PC-3 (cell line): ENCODE results near the gene PTPN18. TPM values are rescaled to one million over a fixed set of nuclear protein-coding genes. Genes with fewer than 3 reads are reported as not detected.

Source experiments
- ATAC-seq: fragments of 200-7000 bp; cut with Tn5 transposase; 2 replicates; pipeline ENCODE4 v1.9.1; 2020; ENCODE audit warnings: mild to moderate bottlenecking, moderate library complexity
- BruUV-seq: library from RNA; stranded (reverse); fragments of 400-500 nt; replicated peaks from 2 replicates; lab custom pipeline; 2021; lab: Mats Ljungman, UMichigan
- CTCF ChIA-PET: fragments of 300-600 bp; sonication (Branson Sonifier 250); formaldehyde crosslinking; loops from one replicate; lab custom pipeline; 2022; ENCODE audit warnings: antibody characterized with exemption; lab: Charles Lee
- POLR2A ChIA-PET: fragments of 300-600 bp; sonication (Branson Sonifier 250); formaldehyde crosslinking; loops from one replicate; lab custom pipeline; 2022; ENCODE audit warnings: antibody characterized with exemption; ENCODE audit not compliant: unreplicated experiment; lab: Charles Lee
- DNase-seq: peaks from one replicate; pipeline ENCODE4 v3.0.0-alpha.2; 2015
- H2AFZ ChIP-seq: fragments of 300-600 bp; sonication (generic); 2 replicates; pipeline ENCODE4 v1.6.0; 2016; ENCODE audit warnings: antibody characterized with exemption, low read length
- H3F3A ChIP-seq: fragments of 300-600 bp; sonication (generic); one replicate; pipeline ENCODE4 v1.6.0; 2017; ENCODE audit warnings: antibody characterized with exemption, low read length, control low read depth, mild to moderate bottlenecking; ENCODE audit not compliant: unreplicated experiment
- H3K27ac ChIP-seq: fragments of 300-600 bp; sonication (generic); 2 replicates; pipeline ENCODE4 v1.5.1; 2016; ENCODE audit warnings: mild to moderate bottlenecking, low read length
- H3K27me3 ChIP-seq: fragments of 300-600 bp; sonication (generic); 2 replicates; pipeline ENCODE4 v1.6.1; 2016; ENCODE audit warnings: low read length, mixed read lengths
- H3K36me3 ChIP-seq: fragments of 300-600 bp; sonication (generic); 2 replicates; pipeline ENCODE4 v1.6.1; 2016; ENCODE audit warnings: low read depth, mixed run types, low read length, mixed read lengths
- H3K4me1 ChIP-seq: fragments of 300-600 bp; sonication (generic); 2 replicates; pipeline ENCODE4 v1.5.1; 2016; ENCODE audit warnings: low read length; ENCODE audit not compliant: insufficient read depth
- H3K4me2 ChIP-seq: fragments of 300-600 bp; sonication (generic); 2 replicates; pipeline ENCODE4 v1.6.0; 2016; ENCODE audit warnings: low read length
- H3K4me3 ChIP-seq: fragments of 300-600 bp; sonication (generic); 2 replicates; pipeline ENCODE4 v1.5.1; 2016; ENCODE audit warnings: mild to moderate bottlenecking, low read length, mixed read lengths
- H3K79me2 ChIP-seq: fragments of 300-600 bp; sonication (generic); 2 replicates; pipeline ENCODE4 v1.6.1; 2017; ENCODE audit warnings: low read length, mixed read lengths
- H3K9ac ChIP-seq: fragments of 300-600 bp; sonication (generic); 2 replicates; pipeline ENCODE4 v1.6.0; 2016; ENCODE audit warnings: mild to moderate bottlenecking, low read length
- H3K9me2 ChIP-seq: fragments of 300-600 bp; sonication (generic); replicated peaks from 2 replicates; pipeline ENCODE4 v1.6.1; 2016; ENCODE audit warnings: mixed run types, low read length, mixed read lengths
- H3K9me3 ChIP-seq: fragments of 300-600 bp; sonication (generic); 2 replicates; pipeline ENCODE4 v1.6.1; 2016; ENCODE audit warnings: low read length, mixed read lengths
- H4K20me1 ChIP-seq: fragments of 300-600 bp; sonication (generic); 2 replicates; pipeline ENCODE4 v1.6.1; 2016; ENCODE audit warnings: low read length, mixed read lengths
- EZH2 ChIP-seq: fragments of 300-600 bp; sonication (generic); IDR thresholded peaks from one replicate; pipeline ENCODE4 v1.6.1; 2017; ENCODE audit warnings: antibody characterized with exemption, mild to moderate bottlenecking, low read length; ENCODE audit not compliant: unreplicated experiment
- EZH2phosphoT487 ChIP-seq: fragments of 300-600 bp; sonication (generic); IDR thresholded peaks from 2 replicates; pipeline ENCODE4 v1.6.1; 2018; ENCODE audit warnings: mild to moderate bottlenecking, antibody characterized with exemption, low read length, borderline replicate concordance
- intact Hi-C: fragments of 100-400 bp; cut with micrococcal nuclease; formaldehyde crosslinking; loops from 2 replicates; pipeline ENCODE4 v1.9.0; 2023
- total RNA-seq: library from RNA; depleted of rRNA; stranded (reverse); fragments of >200 nt; gene quantifications from 2 replicates; pipeline ENCODE4 v1.2.3, GENCODE V29; 2014
- TF ChIP-seq, protein P1 (sequence below): fragments of 300-600 bp; sonication (generic); conservative IDR thresholded peaks from 2 replicates; pipeline ENCODE4 v1.5.1; 2017; ENCODE audit warnings: antibody characterized with exemption, low read depth, mild to moderate bottlenecking, low read length

PTPN18 gene
- total RNA-seq, 1 experiment from 2014 or later: 27.1 TPM

DNA sequence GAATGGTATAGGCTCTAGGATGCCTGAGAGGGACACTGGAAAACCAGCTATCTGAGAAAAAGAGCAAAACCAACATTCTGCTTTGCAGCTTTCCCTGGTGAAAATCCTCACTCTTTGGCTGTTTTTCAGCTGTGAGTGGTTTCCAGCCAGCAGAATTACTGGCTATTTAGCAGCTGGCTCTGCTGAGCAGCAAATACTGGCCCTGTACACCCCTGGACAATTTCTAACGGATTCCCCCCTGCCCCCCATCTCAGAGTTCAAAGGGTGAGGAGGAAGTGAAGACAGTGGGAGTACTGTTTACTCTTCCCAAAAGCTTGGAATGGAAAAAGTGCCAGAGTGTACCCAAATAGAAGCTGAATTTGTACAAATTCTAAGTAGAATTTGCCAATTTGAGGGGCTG, 39.3 kb upstream of the PTPN18 start:
- ChIA-PET CTCF (interaction anchor here (0.5 kb wide), 1 partner anchor 135 kb away, joined by 4 read pairs; the partner anchor contains the start of gene SMPD4), POLR2A (no interaction called here)
- Histone ChIP-seq H3F3A (no peaks in the 10 kb centered on the region), H3K4me2 (no peak overlapping the region), H3K27me3 (peaks cover 4% of the 10 kb centered on the region; the same call in 1 of the 2 replicates), H3K36me3 (no peaks in the 10 kb centered on the region), H3K9ac (no peak overlapping the region), H2AFZ (no peak overlapping the region), H3K9me2 (no peaks in the 10 kb centered on the region), H3K4me1 (no peaks in the 10 kb centered on the region), H4K20me1 (no peaks in the 10 kb centered on the region), H3K79me2 (no peaks in the 10 kb centered on the region), H3K9me3 (no peaks in the 10 kb centered on the region), H3K4me3 (no peak overlapping the region), H3K27ac (no peak overlapping the region)
- intact Hi-C loops: no loop called here
- DNase-seq (no peak), ATAC-seq (no peak)
- no TSS peak for BruUV-seq
- TF ChIP-seq, protein P1, sequence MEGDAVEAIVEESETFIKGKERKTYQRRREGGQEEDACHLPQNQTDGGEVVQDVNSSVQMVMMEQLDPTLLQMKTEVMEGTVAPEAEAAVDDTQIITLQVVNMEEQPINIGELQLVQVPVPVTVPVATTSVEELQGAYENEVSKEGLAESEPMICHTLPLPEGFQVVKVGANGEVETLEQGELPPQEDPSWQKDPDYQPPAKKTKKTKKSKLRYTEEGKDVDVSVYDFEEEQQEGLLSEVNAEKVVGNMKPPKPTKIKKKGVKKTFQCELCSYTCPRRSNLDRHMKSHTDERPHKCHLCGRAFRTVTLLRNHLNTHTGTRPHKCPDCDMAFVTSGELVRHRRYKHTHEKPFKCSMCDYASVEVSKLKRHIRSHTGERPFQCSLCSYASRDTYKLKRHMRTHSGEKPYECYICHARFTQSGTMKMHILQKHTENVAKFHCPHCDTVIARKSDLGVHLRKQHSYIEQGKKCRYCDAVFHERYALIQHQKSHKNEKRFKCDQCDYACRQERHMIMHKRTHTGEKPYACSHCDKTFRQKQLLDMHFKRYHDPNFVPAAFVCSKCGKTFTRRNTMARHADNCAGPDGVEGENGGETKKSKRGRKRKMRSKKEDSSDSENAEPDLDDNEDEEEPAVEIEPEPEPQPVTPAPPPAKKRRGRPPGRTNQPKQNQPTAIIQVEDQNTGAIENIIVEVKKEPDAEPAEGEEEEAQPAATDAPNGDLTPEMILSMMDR: no peak
- TF ChIP-seq EZH2phosphoT487: no peak

DNA sequence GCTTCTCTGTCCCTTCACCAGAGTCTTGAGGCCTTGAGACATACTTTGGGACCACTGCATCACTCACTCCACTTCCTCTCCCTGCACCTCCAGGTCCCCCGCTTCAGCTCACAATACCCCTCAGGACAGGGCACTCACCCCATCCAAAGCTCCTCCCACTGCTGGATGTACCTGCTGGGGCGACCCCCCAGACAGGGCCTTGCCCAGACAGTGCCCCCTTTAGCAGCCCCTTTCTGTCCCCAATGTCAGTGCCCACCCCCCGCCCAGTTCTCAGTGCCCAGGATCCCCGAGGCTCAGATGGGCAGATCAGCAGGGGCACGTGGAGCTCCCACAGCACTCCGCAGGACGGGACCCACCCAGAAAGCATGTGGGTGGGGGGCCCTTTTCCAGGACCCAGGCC, 37.0 kb upstream of the PTPN18 start:
- Histone ChIP-seq H3K9me3 (no peaks in the 10 kb centered on the region), H3K4me3 (no peak overlapping the region), H3K4me1 (no peaks in the 10 kb centered on the region), H3K79me2 (no peaks in the 10 kb centered on the region), H3K9ac (no peak overlapping the region), H3K27ac (no peak overlapping the region), H3K27me3 (peaks cover 9% of the 10 kb centered on the region; the same call in 1 of the 2 replicates), H4K20me1 (no peaks in the 10 kb centered on the region), H3K36me3 (no peaks in the 10 kb centered on the region), H3F3A (no peaks in the 10 kb centered on the region), H3K4me2 (no peak overlapping the region), H3K9me2 (no peaks in the 10 kb centered on the region), H2AFZ (no peak overlapping the region)
- ATAC-seq: no peak
- TF ChIP-seq, protein P1: no peak
- TF ChIP-seq EZH2 (no peak), EZH2phosphoT487 (no peak)
- BruUV-seq: no TSS peak
- CTCF ChIA-PET: no interaction called here
- intact Hi-C loops: no loop called here
- POLR2A ChIA-PET: no interaction called here
- no peak for DNase-seq

DNA sequence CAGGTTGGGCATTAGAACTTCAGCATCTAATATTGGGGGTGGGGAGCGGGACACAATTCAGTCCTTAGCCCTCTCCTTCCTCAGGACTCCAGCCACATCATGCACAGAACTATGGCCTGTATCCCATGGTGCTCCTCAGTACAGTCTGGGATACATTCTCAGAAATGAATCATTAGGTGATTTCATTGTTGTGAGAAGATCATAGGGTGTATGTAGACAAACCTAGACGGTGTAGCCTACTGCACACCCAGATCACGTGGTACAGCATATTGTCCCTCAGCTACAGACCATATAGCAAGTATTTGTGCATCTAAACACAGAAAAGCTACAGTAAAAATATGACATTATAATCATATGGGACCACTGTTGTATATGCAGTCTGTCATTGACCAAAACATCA, 36.3 kb upstream of the PTPN18 start:
- no peaks in the 10 kb centered on the region for H3K9me3 ChIP-seq
- CTCF ChIA-PET: no interaction called here
- no peaks in the 10 kb centered on the region for H4K20me1 ChIP-seq
- H3K9ac ChIP-seq: no peak overlapping the region
- DNase-seq (no peak), ATAC-seq (no peak)
- peaks cover 10% of the 10 kb centered on the region; the same call in 1 of the 2 replicates for H3K27me3 ChIP-seq
- H2AFZ ChIP-seq: no peak overlapping the region
- H3K4me3 ChIP-seq: no peak overlapping the region
- H3K4me1 ChIP-seq: no peaks in the 10 kb centered on the region
- no TSS peak for BruUV-seq
- no peaks in the 10 kb centered on the region for H3F3A ChIP-seq
- intact Hi-C loops: no loop called here
- H3K36me3 ChIP-seq: no peaks in the 10 kb centered on the region
- no peak overlapping the region for H3K27ac ChIP-seq
- no peak overlapping the region for H3K4me2 ChIP-seq
- no peak for TF ChIP-seq EZH2
- TF ChIP-seq, protein P1: no peak
- TF ChIP-seq EZH2phosphoT487: no peak
- POLR2A ChIA-PET: no interaction called here
- no peaks in the 10 kb centered on the region for H3K79me2 ChIP-seq
- no peaks in the 10 kb centered on the region for H3K9me2 ChIP-seq
